Ishikawa (cell line): ENCODE data around the gene KIF1C.

Experiments used
- FOXM1 ChIP-seq: IDR thresholded peaks from 2 replicates; pipeline ENCODE4 v1.6.1; 2012; ENCODE audit warnings: low read depth, borderline replicate concordance
- TF ChIP-seq, protein P1 (sequence below): IDR thresholded peaks from 2 replicates; pipeline ENCODE4 v1.6.1; 2012; ENCODE audit warnings: low read depth, mild to moderate bottlenecking

GRCh38 chr17:4955091-4955490 lies 42.7 kb upstream of the KIF1C start:
- TF ChIP-seq FOXM1 = no peak
- TF ChIP-seq, protein P1, sequence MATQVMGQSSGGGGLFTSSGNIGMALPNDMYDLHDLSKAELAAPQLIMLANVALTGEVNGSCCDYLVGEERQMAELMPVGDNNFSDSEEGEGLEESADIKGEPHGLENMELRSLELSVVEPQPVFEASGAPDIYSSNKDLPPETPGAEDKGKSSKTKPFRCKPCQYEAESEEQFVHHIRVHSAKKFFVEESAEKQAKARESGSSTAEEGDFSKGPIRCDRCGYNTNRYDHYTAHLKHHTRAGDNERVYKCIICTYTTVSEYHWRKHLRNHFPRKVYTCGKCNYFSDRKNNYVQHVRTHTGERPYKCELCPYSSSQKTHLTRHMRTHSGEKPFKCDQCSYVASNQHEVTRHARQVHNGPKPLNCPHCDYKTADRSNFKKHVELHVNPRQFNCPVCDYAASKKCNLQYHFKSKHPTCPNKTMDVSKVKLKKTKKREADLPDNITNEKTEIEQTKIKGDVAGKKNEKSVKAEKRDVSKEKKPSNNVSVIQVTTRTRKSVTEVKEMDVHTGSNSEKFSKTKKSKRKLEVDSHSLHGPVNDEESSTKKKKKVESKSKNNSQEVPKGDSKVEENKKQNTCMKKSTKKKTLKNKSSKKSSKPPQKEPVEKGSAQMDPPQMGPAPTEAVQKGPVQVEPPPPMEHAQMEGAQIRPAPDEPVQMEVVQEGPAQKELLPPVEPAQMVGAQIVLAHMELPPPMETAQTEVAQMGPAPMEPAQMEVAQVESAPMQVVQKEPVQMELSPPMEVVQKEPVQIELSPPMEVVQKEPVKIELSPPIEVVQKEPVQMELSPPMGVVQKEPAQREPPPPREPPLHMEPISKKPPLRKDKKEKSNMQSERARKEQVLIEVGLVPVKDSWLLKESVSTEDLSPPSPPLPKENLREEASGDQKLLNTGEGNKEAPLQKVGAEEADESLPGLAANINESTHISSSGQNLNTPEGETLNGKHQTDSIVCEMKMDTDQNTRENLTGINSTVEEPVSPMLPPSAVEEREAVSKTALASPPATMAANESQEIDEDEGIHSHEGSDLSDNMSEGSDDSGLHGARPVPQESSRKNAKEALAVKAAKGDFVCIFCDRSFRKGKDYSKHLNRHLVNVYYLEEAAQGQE = no peak
